H9 (cell line): ENCODE measurements around the gene TBC1D26. TPM values are rescaled to one million over a fixed set of nuclear protein-coding genes. Genes with fewer than 3 reads are reported as not detected.

Experiments
- DNase-seq: peaks from one replicate; pipeline ENCODE4 v3.0.0-alpha.2; 2017
- H2AFZ ChIP-seq: one replicate; pipeline ENCODE4 v1.6.1; 2013; ENCODE audit warnings: mild to moderate bottlenecking, low read length, control low read depth, moderate library complexity
- H2AK5ac ChIP-seq: 2 replicates; pipeline ENCODE4 v1.6.1; 2013; ENCODE audit warnings: low read length, control low read depth, mixed read lengths; ENCODE audit not compliant: insufficient read length
- H2BK120ac ChIP-seq: one replicate; pipeline ENCODE4 v1.6.1; 2013; ENCODE audit warnings: low read depth, mild to moderate bottlenecking, low read length, control low read depth, inconsistent platforms; ENCODE audit not compliant: poor library complexity, severe bottlenecking
- H2BK12ac ChIP-seq: 2 replicates; pipeline ENCODE4 v1.6.1; 2013; ENCODE audit warnings: low read length, control low read depth, mixed read lengths, low read depth; ENCODE audit not compliant: insufficient read length
- H2BK15ac ChIP-seq: 2 replicates; pipeline ENCODE4 v1.6.1; 2013; ENCODE audit warnings: low read depth, low read length, control low read depth
- H2BK20ac ChIP-seq: one replicate; pipeline ENCODE4 v1.6.1; 2013; ENCODE audit warnings: low read depth, mild to moderate bottlenecking, low read length, control low read depth, inconsistent platforms; ENCODE audit not compliant: poor library complexity, severe bottlenecking
- H2BK5ac ChIP-seq: 2 replicates; pipeline ENCODE4 v1.6.1; 2013; ENCODE audit warnings: low read length, control low read depth, mixed read lengths; ENCODE audit not compliant: insufficient read length
- H3K14ac ChIP-seq: 2 replicates; pipeline ENCODE4 v1.6.1; 2013; ENCODE audit warnings: low read length, control low read depth; ENCODE audit not compliant: insufficient read depth
- H3K18ac ChIP-seq: 2 replicates; pipeline ENCODE4 v1.6.1; 2013; ENCODE audit warnings: low read depth, mild to moderate bottlenecking, mixed read lengths, low read length, control low read depth; ENCODE audit not compliant: insufficient read length
- H3K23ac ChIP-seq: 2 replicates; pipeline ENCODE4 v1.6.1; 2013; ENCODE audit warnings: low read length, control low read depth, mixed read lengths, low read depth; ENCODE audit not compliant: insufficient read length
- H3K23me2 ChIP-seq: 2 replicates; pipeline ENCODE4 v1.6.1; 2013; ENCODE audit warnings: low read depth, mild to moderate bottlenecking, mixed read lengths, low read length, control low read depth; ENCODE audit not compliant: insufficient read length, poor library complexity, severe bottlenecking
- H3K27ac ChIP-seq: 2 replicates; pipeline ENCODE4 v1.5.1; 2013; ENCODE audit warnings: low read length, control low read depth, mixed read lengths, low read depth; ENCODE audit not compliant: insufficient read length
- H3K27me3 ChIP-seq: 2 replicates; pipeline ENCODE4 v1.6.1; 2013; ENCODE audit warnings: low read length, control low read depth, inconsistent platforms; ENCODE audit not compliant: insufficient read depth
- H3K4ac ChIP-seq: 2 replicates; pipeline ENCODE4 v1.6.1; 2013; ENCODE audit warnings: low read depth, mild to moderate bottlenecking, control low read depth, inconsistent platforms, low read length, moderate library complexity
- H3K4me1 ChIP-seq: 2 replicates; pipeline ENCODE4 v1.6.1; 2013; ENCODE audit warnings: low read length, control low read depth, inconsistent platforms; ENCODE audit not compliant: insufficient read depth
- H3K4me2 ChIP-seq: 2 replicates; pipeline ENCODE4 v1.6.1; 2013; ENCODE audit warnings: low read length, control low read depth, mixed read lengths; ENCODE audit not compliant: insufficient read length, insufficient read depth
- H3K56ac ChIP-seq: 2 replicates; pipeline ENCODE4 v1.6.1; 2013; ENCODE audit warnings: low read depth, mild to moderate bottlenecking, mixed read lengths, low read length, control low read depth; ENCODE audit not compliant: insufficient read length
- H3K79me1 ChIP-seq: 2 replicates; pipeline ENCODE4 v1.6.1; 2013; ENCODE audit warnings: low read depth, mild to moderate bottlenecking, moderate library complexity, low read length, control low read depth, inconsistent platforms; ENCODE audit not compliant: insufficient read depth, poor library complexity, severe bottlenecking
- H3K79me2 ChIP-seq: 2 replicates; pipeline ENCODE4 v1.6.1; 2013; ENCODE audit warnings: low read length, control low read depth, inconsistent platforms; ENCODE audit not compliant: insufficient read depth
- H3K9ac ChIP-seq: 2 replicates; pipeline ENCODE4 v1.6.1; 2013; ENCODE audit warnings: low read length, control low read depth, mixed read lengths; ENCODE audit not compliant: insufficient read length; ENCODE audit errors: extremely low read depth
- H3K9me3 ChIP-seq: one replicate; pipeline ENCODE4 v1.6.1; 2013; ENCODE audit warnings: low read depth, low read length, inconsistent platforms; ENCODE audit not compliant: control insufficient read depth
- H3T11ph ChIP-seq: one replicate; pipeline ENCODE4 v1.6.1; 2013; ENCODE audit warnings: mild to moderate bottlenecking, low read length, control low read depth, inconsistent platforms
- H4K20me1 ChIP-seq: one replicate; pipeline ENCODE4 v1.6.1; 2013; ENCODE audit not compliant: control insufficient read depth, insufficient read length, insufficient read depth
- H4K5ac ChIP-seq: 2 replicates; pipeline ENCODE4 v1.6.1; 2013; ENCODE audit warnings: low read depth, mild to moderate bottlenecking, mixed read lengths, low read length, control low read depth; ENCODE audit not compliant: insufficient read length
- H4K8ac ChIP-seq: replicated peaks from 2 replicates; pipeline ENCODE4 v1.6.1; 2013; ENCODE audit warnings: low read length, control low read depth, mixed read lengths, low read depth; ENCODE audit not compliant: insufficient read length
- H4K91ac ChIP-seq: 2 replicates; pipeline ENCODE4 v1.6.1; 2013; ENCODE audit warnings: low read depth, mild to moderate bottlenecking, moderate library complexity, mixed read lengths, low read length, control low read depth; ENCODE audit not compliant: insufficient read length
- H3K27ac Mint-ChIP-seq, 3 experiments: 2 replicates in 2 of 3; 3 replicates in 1 of 3; pipeline ENCODE4 v1.8.0; 2020 to 2021; ENCODE audit warnings: mixed read lengths in 3 of 3, mild to moderate bottlenecking in 1 of 3, moderate library complexity in 1 of 3
- H3K27me3 Mint-ChIP-seq: 2 replicates; pipeline ENCODE4 v1.8.0; 2021; ENCODE audit warnings: low read depth, mild to moderate bottlenecking, moderate library complexity, mixed read lengths
- H3K36me3 Mint-ChIP-seq, 3 experiments: 2 replicates in 2 of 3; 3 replicates in 1 of 3; pipeline ENCODE4 v1.8.0; 2020 to 2021; ENCODE audit warnings: low read depth in 3 of 3, mixed read lengths in 3 of 3; ENCODE audit not compliant: insufficient read depth in 1 of 3
- H3K4me1 Mint-ChIP-seq, 2 experiments: 2 replicates each; pipeline ENCODE4 v1.8.0; 2020; ENCODE audit warnings: mixed read lengths in 2 of 2
- H3K4me3 Mint-ChIP-seq, 2 experiments: 2 replicates in 1 of 2; 3 replicates in 1 of 2; pipeline ENCODE4 v1.8.0; 2020 to 2021; ENCODE audit warnings: mild to moderate bottlenecking in 2 of 2, mixed read lengths in 2 of 2, moderate library complexity in 1 of 2
- H3K9me3 Mint-ChIP-seq, 2 experiments: 2 replicates in 1 of 2; 3 replicates in 1 of 2; pipeline ENCODE4 v1.8.0; 2020; ENCODE audit warnings: mild to moderate bottlenecking in 2 of 2, mixed read lengths in 2 of 2, moderate library complexity in 1 of 2
- WGBS: extraction: QIAGEN DNeasy Blood & Tissue Kit; methylation state at CpG from one replicate; pipeline ENCODE4 v1.1.7; 2013; ENCODE audit warnings: missing lambda C conversion rate, low lambda C conversion rate, mixed read lengths; ENCODE audit not compliant: insufficient read length; ENCODE audit errors: extremely low coverage; 5-methylcytosine and 5-hydroxymethylcytosine counted together
- total RNA-seq: library from RNA; stranded (reverse); gene quantifications from 2 replicates; pipeline ENCODE4 v1.2.1, GENCODE V29; 2021
- TF ChIP-seq, protein P1 (sequence below): fragments of 200-600 bp; sonication (generic); conservative IDR thresholded peaks from 3 replicates; pipeline ENCODE4 v1.8.0; 2021; ENCODE audit warnings: antibody characterized with exemption, mild to moderate bottlenecking

Gene TBC1D26
- total RNA-seq, 1 experiment from 2014 or later, result 0.83 TPM

DNA sequence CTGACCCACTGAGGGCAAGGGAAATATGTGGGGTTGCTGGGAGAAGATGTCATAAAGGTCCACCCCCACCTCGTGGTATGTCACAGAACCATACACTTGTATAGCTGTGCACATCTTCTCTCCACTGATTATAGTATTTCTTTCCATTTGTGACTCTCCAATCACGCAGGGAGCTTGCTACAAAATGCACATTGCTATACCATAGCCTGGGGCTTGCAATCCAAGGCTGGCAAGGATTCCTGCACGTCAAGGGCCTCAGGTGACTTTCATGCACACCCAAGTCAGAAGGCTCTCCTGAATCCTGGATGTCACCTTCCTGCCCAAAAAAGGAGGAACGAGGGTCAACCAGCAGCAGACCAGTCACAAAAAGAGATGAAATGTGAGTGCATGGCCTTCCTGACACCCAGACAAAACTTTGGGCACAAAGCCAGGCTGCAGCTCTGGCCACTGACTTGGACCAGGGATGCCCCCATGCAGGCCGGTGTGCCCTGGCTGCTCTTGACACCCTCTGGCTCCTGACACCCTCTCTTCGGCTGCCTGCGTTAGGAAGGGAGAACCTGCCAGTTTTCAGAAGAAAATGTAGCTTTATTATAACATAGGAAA, 12.1 kb downstream of the TBC1D26 start:
- H3K9ac ChIP-seq, result no peak overlapping the region
- no peaks in the 10 kb centered on the region; a peak in 1 of 7 replicates for H3K36me3 Mint-ChIP-seq
- no peak overlapping the region for H3K18ac ChIP-seq

More for the DNA sequence above, 12.1 kb downstream of the TBC1D26 start:
- H3K56ac ChIP-seq, result no peak overlapping the region
- no peaks in the 10 kb centered on the region for H3K79me1 ChIP-seq
- H3K27me3 ChIP-seq, result no peaks in the 10 kb centered on the region
- no peak overlapping the region for H4K8ac ChIP-seq
- no peak overlapping the region for H3K4me2 ChIP-seq
- H3K27ac ChIP-seq, result no peak overlapping the region
- no peak overlapping the region for H3K4ac ChIP-seq
- H2BK120ac ChIP-seq, result no peak overlapping the region
- no peak overlapping the region for H2BK20ac ChIP-seq
- no peak overlapping the region for H2AFZ ChIP-seq
- Mint-ChIP-seq H3K4me3 (no peak overlapping the region), H3K27me3 (peaks cover 2% of the 10 kb centered on the region), H3K9me3 (peaks cover 0 to 5% of the 10 kb centered on the region in 2 experiments; a peak in 2 of 5 replicates), H3K27ac (peak overlapping the region in 1 of 3 experiments; percentile 55; a peak in 1 of 7 replicates), H3K4me1 (no peaks in the 10 kb centered on the region)
- no peaks in the 10 kb centered on the region for H3K4me1 ChIP-seq
- no peak overlapping the region for H2BK5ac ChIP-seq
- TF ChIP-seq, protein P1, sequence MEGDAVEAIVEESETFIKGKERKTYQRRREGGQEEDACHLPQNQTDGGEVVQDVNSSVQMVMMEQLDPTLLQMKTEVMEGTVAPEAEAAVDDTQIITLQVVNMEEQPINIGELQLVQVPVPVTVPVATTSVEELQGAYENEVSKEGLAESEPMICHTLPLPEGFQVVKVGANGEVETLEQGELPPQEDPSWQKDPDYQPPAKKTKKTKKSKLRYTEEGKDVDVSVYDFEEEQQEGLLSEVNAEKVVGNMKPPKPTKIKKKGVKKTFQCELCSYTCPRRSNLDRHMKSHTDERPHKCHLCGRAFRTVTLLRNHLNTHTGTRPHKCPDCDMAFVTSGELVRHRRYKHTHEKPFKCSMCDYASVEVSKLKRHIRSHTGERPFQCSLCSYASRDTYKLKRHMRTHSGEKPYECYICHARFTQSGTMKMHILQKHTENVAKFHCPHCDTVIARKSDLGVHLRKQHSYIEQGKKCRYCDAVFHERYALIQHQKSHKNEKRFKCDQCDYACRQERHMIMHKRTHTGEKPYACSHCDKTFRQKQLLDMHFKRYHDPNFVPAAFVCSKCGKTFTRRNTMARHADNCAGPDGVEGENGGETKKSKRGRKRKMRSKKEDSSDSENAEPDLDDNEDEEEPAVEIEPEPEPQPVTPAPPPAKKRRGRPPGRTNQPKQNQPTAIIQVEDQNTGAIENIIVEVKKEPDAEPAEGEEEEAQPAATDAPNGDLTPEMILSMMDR, result no peak
- no peak overlapping the region for H2AK5ac ChIP-seq
- no peak overlapping the region for H3K23ac ChIP-seq
- H3T11ph ChIP-seq, result no peak overlapping the region
- peak overlapping the region; percentile 39; the same call in 1 of the 2 replicates for H3K14ac ChIP-seq
- H3K79me2 ChIP-seq, result no peaks in the 10 kb centered on the region
- H4K5ac ChIP-seq, result no peak overlapping the region
- H3K23me2 ChIP-seq, result no peaks in the 10 kb centered on the region
- no peak overlapping the region for H4K91ac ChIP-seq
- H4K20me1 ChIP-seq, result no peaks in the 10 kb centered on the region
- H2BK12ac ChIP-seq, result no peak overlapping the region
- no CpG with 5 or more reads among the region's 7 CpGs for WGBS
- no peaks in the 10 kb centered on the region for H3K9me3 ChIP-seq
- no peak for DNase-seq
- no peak overlapping the region for H2BK15ac ChIP-seq
